PC-9 (cell line): ENCODE data around the gene SHISA5. TPM values are rescaled to one million over a fixed set of nuclear protein-coding genes. Genes with fewer than 3 reads are reported as not detected.

ENCODE experiments used
- BruUV-seq: library from RNA; stranded (reverse); fragments of 400-500 nt; replicated peaks from 2 replicates; lab custom pipeline; 2021; lab: Mats Ljungman, UMichigan
- CTCF ChIA-PET: fragments of 300-600 bp; sonication (Branson Sonifier 250); formaldehyde crosslinking; loops from one replicate; lab custom pipeline; 2022; ENCODE audit warnings: antibody characterized with exemption; lab: Charles Lee
- POLR2A ChIA-PET: fragments of 300-600 bp; sonication (Branson Sonifier 250); formaldehyde crosslinking; loops from one replicate; lab custom pipeline; 2022; ENCODE audit warnings: antibody characterized with exemption; ENCODE audit not compliant: unreplicated experiment; lab: Charles Lee
- DNase-seq, 2 experiments: peaks; one replicate each; pipeline versions ENCODE4 v3.0.0 to v3.0.0-alpha.2; 2015 to 2022; ENCODE audit warnings: mixed read lengths in 1 of 2
- H2AFZ ChIP-seq: fragments of 200-600 bp; sonication (generic); 2 replicates; pipeline ENCODE4 v1.8.1; 2017; ENCODE audit warnings: antibody characterized with exemption
- H3F3A ChIP-seq: fragments of 200-600 bp; sonication (generic); 2 replicates; pipeline ENCODE4 v1.8.1; 2017; ENCODE audit warnings: antibody characterized with exemption, mild to moderate bottlenecking, low read depth; ENCODE audit not compliant: insufficient read depth
- H3K27ac ChIP-seq: fragments of 200-600 bp; sonication (generic); 2 replicates; pipeline ENCODE4 v1.6.1; 2016; ENCODE audit warnings: mixed run types
- H3K27me3 ChIP-seq: fragments of 200-600 bp; sonication (generic); 2 replicates; pipeline ENCODE4 v1.6.1; 2016; ENCODE audit warnings: low read depth, mixed run types; ENCODE audit not compliant: insufficient read depth
- H3K36me3 ChIP-seq: fragments of 200-600 bp; sonication (generic); 2 replicates; pipeline ENCODE4 v1.6.1; 2016; ENCODE audit warnings: low read depth, mixed run types
- H3K4me1 ChIP-seq: fragments of 200-600 bp; sonication (generic); replicated peaks from 2 replicates; pipeline ENCODE4 v1.6.1; 2016; ENCODE audit warnings: mixed run types; ENCODE audit not compliant: insufficient read depth
- H3K4me2 ChIP-seq: fragments of 200-600 bp; sonication (generic); 2 replicates; pipeline ENCODE4 v1.6.1; 2017; ENCODE audit warnings: mixed run types
- H3K4me3 ChIP-seq: fragments of 200-600 bp; sonication (generic); 2 replicates; pipeline ENCODE4 v1.6.1; 2016; ENCODE audit warnings: mixed run types
- H3K79me2 ChIP-seq: fragments of 200-600 bp; sonication (generic); 2 replicates; pipeline ENCODE4 v1.6.1; 2017; ENCODE audit warnings: low read depth, mixed run types
- H3K9me2 ChIP-seq: fragments of 200-600 bp; sonication (generic); 2 replicates; pipeline ENCODE4 v1.8.1; 2017; ENCODE audit warnings: mild to moderate bottlenecking; ENCODE audit not compliant: insufficient read depth
- H3K9me3 ChIP-seq: fragments of 200-600 bp; sonication (generic); 2 replicates; pipeline ENCODE4 v1.8.1; 2016; ENCODE audit warnings: low read depth; ENCODE audit not compliant: insufficient read depth
- H4K20me1 ChIP-seq: fragments of 200-600 bp; sonication (generic); 2 replicates; pipeline ENCODE4 v1.8.1; 2017; ENCODE audit not compliant: insufficient read depth
- EZH2 ChIP-seq: fragments of 200-600 bp; sonication (generic); IDR thresholded peaks from 2 replicates; pipeline ENCODE4 v1.8.0; 2017; ENCODE audit warnings: antibody characterized with exemption, low read depth
- intact Hi-C: fragments of 100-400 bp; cut with micrococcal nuclease; formaldehyde crosslinking; loops from one replicate; pipeline ENCODE4 v1.10.0; 2022; ENCODE audit not compliant: unreplicated experiment
- total RNA-seq: library from RNA; stranded (reverse); gene quantifications from 2 replicates; pipeline ENCODE4 v1.2.3, GENCODE V29; 2021
- TF ChIP-seq, protein P1 (sequence below): fragments of 200-600 bp; sonication (generic); conservative IDR thresholded peaks from 2 replicates; pipeline ENCODE4 v1.6.1; 2017; ENCODE audit warnings: mixed run types, antibody characterized with exemption, mild to moderate bottlenecking, moderate library complexity

SHISA5 gene
- total RNA-seq, 1 experiment from 2014 or later, result 133 TPM

DNA sequence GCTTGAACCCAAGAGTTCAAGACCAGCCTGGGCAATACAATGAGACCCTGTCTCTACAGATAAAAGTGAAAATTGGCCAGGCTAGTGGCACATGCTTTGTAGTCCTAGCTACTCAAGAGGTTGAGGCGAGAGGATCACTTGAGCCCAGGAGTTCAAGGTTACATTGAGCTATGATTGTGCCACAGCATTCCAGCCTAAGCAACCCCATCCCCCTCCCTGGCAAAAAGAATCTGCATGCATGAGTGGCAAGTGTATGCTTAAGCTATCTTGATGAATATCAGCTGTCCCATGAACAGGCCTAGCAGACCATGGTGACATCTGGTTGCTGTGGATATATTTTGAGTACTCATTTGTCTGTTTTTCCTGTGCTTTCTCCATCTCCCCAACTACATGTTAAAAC lies 52.7 kb downstream of the SHISA5 start:
- Histone ChIP-seq H3K9me2 (no peaks in the 10 kb centered on the region), H3K4me3 (no peak overlapping the region), H3K4me1 (peaks cover 8% of the 10 kb centered on the region), H3F3A (peaks cover 4% of the 10 kb centered on the region; the same call in 1 of the 2 replicates), H3K4me2 (no peak overlapping the region), H3K79me2 (peaks cover 14% of the 10 kb centered on the region), H3K9me3 (no peaks in the 10 kb centered on the region), H3K27ac (no peak overlapping the region), H3K27me3 (no peaks in the 10 kb centered on the region), H3K36me3 (peaks cover 4% of the 10 kb centered on the region; the same call in 1 of the 2 replicates), H4K20me1 (no peaks in the 10 kb centered on the region), H2AFZ (no peak overlapping the region)
- intact Hi-C loops, result no loop called here
- BruUV-seq, result no TSS peak
- POLR2A ChIA-PET, result interaction anchor here (0.6 kb wide), 2 partner anchors 10 to 22 kb away, joined by 4 read pairs; no protein-coding TSS in a partner anchor
- DNase-seq, result no peak
- TF ChIP-seq EZH2, result no peak
- TF ChIP-seq, protein P1, sequence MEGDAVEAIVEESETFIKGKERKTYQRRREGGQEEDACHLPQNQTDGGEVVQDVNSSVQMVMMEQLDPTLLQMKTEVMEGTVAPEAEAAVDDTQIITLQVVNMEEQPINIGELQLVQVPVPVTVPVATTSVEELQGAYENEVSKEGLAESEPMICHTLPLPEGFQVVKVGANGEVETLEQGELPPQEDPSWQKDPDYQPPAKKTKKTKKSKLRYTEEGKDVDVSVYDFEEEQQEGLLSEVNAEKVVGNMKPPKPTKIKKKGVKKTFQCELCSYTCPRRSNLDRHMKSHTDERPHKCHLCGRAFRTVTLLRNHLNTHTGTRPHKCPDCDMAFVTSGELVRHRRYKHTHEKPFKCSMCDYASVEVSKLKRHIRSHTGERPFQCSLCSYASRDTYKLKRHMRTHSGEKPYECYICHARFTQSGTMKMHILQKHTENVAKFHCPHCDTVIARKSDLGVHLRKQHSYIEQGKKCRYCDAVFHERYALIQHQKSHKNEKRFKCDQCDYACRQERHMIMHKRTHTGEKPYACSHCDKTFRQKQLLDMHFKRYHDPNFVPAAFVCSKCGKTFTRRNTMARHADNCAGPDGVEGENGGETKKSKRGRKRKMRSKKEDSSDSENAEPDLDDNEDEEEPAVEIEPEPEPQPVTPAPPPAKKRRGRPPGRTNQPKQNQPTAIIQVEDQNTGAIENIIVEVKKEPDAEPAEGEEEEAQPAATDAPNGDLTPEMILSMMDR, result no peak
- CTCF ChIA-PET, result no interaction called here

DNA sequence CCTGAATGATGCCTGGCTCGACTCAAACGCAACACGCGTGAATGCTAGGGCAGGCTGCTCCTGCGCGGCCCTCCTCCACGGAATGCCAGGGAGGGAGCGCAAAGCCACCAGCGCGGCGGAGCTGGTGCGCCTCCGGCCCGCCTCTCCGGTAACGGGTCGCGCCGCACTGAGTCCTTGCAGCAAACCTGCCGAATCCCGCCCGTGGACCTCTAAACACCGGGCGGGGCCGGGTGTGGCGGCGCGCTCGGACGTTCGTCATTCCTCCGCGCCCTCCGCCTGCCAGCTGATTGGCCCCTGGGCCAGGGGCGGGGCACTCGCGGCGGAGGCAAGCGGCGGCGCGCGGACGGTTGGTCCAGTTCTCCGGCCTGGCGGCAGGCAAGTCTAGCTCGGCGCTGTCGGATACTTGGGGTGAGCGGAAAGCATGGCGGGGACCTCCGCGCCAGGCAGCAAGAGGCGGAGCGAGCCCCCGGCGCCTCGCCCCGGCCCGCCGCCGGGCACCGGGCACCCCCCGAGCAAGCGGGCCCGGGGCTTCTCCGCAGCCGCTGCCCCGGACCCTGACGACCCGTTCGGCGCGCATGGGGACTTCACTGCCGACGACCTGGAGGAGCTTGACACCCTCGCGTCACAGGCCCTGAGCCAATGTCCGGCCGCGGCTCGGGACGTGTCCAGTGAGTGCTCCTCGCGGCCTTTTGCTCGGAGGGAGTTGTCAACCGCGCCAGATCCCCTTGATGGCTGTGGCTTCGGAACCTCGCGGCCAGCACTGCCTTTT lies 57.4 kb downstream of the SHISA5 start, which contains the start of gene ATRIP:
ATRIP (plus strand) TSS at position 313 of the 769 bp plus-strand sequence; CDS start at position 422, 109 bp downstream.
- TF ChIP-seq, protein P1, result no peak
- no peak for TF ChIP-seq EZH2
- H3K9me3 ChIP-seq, result no peaks in the 10 kb centered on the region

DNA sequence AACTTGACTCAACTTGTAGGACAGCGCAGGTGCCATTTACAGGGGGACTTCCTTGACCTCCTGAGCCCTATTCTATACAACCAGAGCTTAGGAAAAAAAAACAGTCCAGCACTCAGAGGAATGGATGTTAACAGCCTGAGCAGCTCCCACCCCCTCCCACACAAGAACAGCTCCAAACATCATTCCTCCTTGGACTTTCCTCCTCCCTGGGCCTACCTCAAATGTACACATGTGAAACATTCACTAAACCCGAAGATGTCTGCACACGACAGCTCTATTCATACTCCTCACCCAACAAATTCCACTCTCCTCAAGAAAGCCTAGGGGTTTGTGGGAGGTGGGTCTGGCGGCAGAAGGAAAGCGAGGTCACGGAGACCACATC lies 57.9 kb downstream of the SHISA5 start:
- DNase-seq, result no peak
- TF ChIP-seq, protein P1, result no peak
- TF ChIP-seq EZH2, result no peak
- H3K27ac ChIP-seq, result no peak overlapping the region
- peaks cover 47% of the 10 kb centered on the region for H3F3A ChIP-seq
- peaks cover 8% of the 10 kb centered on the region; the same call in 1 of the 2 replicates for H4K20me1 ChIP-seq
- intact Hi-C loops, result loop anchor here (5.0 to 10.0 kb wide), 2 partner anchors 111 to 559 kb away; partner anchors contain the start of genes PFKFB4 and WDR6
- ChIA-PET POLR2A (interaction anchor here (0.7 kb wide), 1 partner anchor 561 kb away, joined by 3 read pairs; the partner anchor contains the start of gene WDR6), CTCF (interaction anchor here (1.1 to 2.9 kb wide), 2 partner anchors 10 to 216 kb away, joined by 3 to 13 read pairs; no protein-coding TSS in a partner anchor)
- peaks cover 21% of the 10 kb centered on the region for H3K4me1 ChIP-seq
- H3K9me3 ChIP-seq, result no peaks in the 10 kb centered on the region
- peaks cover 27% of the 10 kb centered on the region for H3K79me2 ChIP-seq
- H3K4me3 ChIP-seq, result peak overlapping the region; percentile 92
- peak overlapping the region; percentile 99 for H3K4me2 ChIP-seq
- H3K9me2 ChIP-seq, result no peaks in the 10 kb centered on the region
- H2AFZ ChIP-seq, result peak overlapping the region; percentile 93
- H3K27me3 ChIP-seq, result no peaks in the 10 kb centered on the region
- H3K36me3 ChIP-seq, result no peaks in the 10 kb centered on the region
- TSS peak; percentile 79 for BruUV-seq

More for the DNA sequence above, 57.4 kb downstream of the SHISA5 start, which contains the start of gene ATRIP:
- H3K4me3 ChIP-seq, result peak within 1 kb of the TSS; percentile 92
- peaks cover 21% of the 10 kb centered on the region for H3K79me2 ChIP-seq
- peak within 1 kb of the TSS; percentile 93 for H2AFZ ChIP-seq
- peaks cover 43% of the 10 kb centered on the region for H3F3A ChIP-seq
- TSS peak; percentile 30 for BruUV-seq
- H3K4me1 ChIP-seq, result peaks cover 17% of the 10 kb centered on the region
- H3K27me3 ChIP-seq, result no peaks in the 10 kb centered on the region
- intact Hi-C loops, result loop anchor here (5.0 to 10.0 kb wide), 2 partner anchors 111 to 558 kb away; partner anchors contain the start of genes PFKFB4 and WDR6
- peak within 1 kb of the TSS; percentile 99 for H3K4me2 ChIP-seq
- ChIA-PET CTCF (interaction anchor here (1.0 to 2.9 kb wide), 3 partner anchors 10 to 217 kb away, joined by 3 to 13 read pairs (median 4); no protein-coding TSS in a partner anchor), POLR2A (interaction anchor here (0.6 to 0.9 kb wide), 6 partner anchors 10 to 560 kb away, joined by 3 to 7 read pairs (median 4); partner anchors contain the start of gene WDR6)
- H4K20me1 ChIP-seq, result peaks cover 8% of the 10 kb centered on the region; the same call in 1 of the 2 replicates
- DNase-seq, result peak; percentile 75 to 91
- H3K36me3 ChIP-seq, result no peaks in the 10 kb centered on the region
- no peaks in the 10 kb centered on the region for H3K9me2 ChIP-seq
- peak within 1 kb of the TSS; percentile 10; the same call in 1 of the 2 replicates for H3K27ac ChIP-seq
